DMS53 (cell line): Measurements from ENCODE around the gene HIPK2.

Source experiments
- DNase-seq: peaks from one replicate; lab custom pipeline; 2025; lab: John Stamatoyannopoulos, UW

Gene HIPK2

DNA sequence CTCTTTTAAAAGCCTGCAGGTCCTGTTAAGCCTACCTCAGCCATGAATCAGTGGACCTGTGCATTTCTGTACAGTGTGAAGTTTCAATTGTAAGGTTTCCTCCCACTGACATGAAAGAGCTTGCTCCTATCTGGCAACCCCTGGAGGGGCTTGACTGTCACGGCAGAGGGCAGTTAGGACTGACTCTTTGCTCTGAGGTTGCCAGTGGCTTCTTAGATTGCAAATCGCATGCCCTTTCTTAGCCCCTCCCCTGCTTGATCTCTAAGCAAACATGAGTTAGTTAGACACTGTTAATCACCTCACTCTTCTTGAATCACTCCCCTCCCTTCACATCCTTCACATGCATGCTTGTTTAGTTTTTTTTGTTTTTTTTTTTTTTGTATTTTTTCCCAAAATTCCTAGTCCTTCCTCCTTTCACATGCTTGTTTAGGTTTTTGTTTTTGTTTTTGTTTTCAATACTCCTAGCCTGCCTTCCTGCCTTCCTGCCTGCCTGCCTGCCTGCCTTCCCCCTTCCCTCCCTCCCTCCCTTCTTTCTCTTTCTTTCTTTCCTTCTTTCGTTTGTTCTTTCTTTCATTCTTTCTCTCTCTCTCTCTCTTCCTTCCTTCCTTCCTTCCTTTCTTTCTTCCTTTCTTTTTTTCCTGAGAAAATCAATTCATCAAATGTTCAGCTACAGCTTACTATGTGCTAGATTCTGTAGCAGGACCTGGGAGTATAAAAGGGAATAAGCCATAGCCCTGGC, 6.0 kb upstream of the HIPK2 start:
- DNase-seq = peak; percentile 42

- no peak for DNase-seq
These were observed 5.1 kb upstream of the HIPK2 start for GRCh38 chr7:139782932-139783331.

DNA sequence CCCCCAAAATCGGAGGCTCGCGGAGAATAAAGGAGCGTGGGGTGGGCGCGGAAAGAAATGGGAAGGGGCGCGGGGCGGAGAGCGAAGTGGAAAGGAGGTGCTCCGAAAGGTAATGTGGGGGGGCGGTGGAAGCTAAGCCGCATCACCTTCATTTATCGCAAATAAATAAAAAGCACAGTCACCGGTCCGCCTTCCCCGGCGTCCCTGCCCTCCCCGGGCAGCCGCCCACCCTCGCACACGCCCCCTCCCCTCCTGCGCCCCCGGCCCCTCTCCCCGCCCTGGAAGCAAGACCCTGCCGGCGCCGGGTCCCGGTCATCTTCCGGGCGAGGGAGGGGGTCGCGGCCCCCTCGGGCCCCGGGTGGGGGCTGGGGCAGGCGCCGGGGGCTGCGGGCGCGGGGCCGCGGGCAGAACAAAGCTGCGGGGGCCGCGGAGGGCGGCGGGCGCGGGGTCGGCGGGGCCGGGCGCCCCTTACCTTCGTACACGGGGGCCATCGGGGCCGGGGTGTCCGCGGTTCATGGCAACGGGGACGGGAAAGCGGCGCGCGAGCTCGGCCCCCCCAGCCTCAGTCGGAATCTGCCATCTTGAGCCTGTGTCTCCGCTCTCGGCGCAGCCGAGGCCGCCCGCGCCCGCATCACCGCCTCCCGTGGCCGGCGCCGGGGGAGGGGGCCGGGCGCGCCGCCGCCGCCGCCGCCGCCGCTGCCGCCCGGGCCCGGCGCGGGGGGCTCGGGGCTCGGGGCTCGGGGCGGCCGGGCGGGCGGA, 486 bp downstream of the HIPK2 start:
- DNase-seq = peak; percentile 71

DNA sequence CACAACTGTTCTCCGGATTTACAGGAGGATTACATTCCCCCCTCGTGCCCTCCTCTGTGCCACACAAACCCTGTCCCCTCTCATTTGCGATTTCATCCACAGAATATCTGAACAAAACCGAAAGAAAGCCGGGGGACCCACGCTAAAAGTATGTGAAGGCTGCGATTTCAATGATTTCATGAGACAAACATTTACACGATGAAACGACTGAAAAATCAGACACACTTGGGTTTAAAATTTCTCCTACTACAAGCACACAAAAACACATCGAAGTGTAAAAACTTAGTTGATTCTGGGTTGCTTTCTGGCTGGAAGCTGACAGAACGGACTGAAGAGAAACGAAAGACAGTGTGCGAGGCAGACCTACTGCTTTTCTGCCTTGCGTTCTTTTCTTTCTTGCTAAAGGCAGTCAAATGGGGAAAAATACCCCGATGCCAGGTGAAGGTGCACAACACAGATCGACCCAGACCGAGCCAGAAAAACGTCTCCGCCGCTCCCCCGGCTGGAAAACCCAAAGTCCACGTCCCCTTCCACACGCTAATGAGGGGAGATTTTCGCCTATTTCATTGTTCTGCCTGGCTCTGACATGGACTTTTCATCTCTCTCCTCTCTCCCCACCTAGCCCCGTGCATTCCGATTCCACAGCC, 1.2 kb downstream of the HIPK2 start:
- peak; percentile 79 for DNase-seq

- peak; percentile 92 for DNase-seq
These were observed 1.9 kb downstream of the HIPK2 start for GRCh38 chr7:139775829-139776266.

GRCh38 chr7:139774376-139774775, 3.4 kb downstream of the HIPK2 start:
- DNase-seq = no peak

- no peak for DNase-seq
These were observed 4.4 kb downstream of the HIPK2 start for GRCh38 chr7:139773371-139773770.

DNA sequence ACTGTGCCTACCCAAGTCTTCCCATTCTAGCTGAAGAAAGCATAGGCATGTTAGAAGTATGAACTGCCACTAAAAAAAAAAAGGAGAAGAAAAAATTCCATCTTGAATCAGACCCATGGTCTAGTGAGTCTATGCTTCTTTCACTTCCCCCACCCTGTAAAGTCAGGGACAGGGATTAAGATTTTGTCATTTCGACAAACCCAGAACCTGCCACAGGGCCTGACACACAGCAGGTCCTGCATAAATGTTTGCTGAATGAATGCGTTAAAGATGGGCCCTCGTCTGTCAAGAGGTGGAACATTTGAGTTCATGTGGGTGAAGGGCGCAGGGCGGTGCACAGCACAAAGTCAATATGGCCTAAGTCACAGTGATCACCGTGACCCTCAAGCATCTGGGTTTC, 4.9 kb downstream of the HIPK2 start:
- DNase-seq = no peak

- no peak for DNase-seq
These were observed 5.7 kb downstream of the HIPK2 start for GRCh38 chr7:139772115-139772514.

- no peak for DNase-seq
These were observed 6.5 kb downstream of the HIPK2 start for GRCh38 chr7:139771001-139771956.

GRCh38 chr7:139769761-139770160, 8.0 kb downstream of the HIPK2 start:
- DNase-seq = no peak

DNA sequence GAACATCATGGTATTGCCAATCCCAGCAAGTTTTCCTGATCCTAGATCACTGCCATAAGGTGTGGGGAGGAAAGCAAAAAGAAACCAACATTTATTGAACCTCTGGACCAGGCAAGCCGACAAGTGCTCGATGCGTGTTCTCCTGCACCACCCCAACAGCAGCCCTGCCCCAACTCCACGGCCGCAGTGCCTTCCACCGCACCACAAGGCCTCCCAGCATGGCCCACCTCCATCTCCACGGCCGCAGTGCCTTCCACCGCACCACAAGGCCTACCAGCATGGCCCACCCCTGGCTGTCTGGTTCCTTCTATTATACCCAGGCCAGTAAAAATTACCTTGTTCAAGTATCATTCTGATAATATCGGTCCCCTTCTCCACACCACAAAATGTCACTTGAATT, 8.7 kb downstream of the HIPK2 start:
- DNase-seq = no peak

- DNase-seq = no peak
These were observed 9.5 kb downstream of the HIPK2 start for GRCh38 chr7:139768249-139768824.

- DNase-seq = no peak
These were observed 10.2 kb downstream of the HIPK2 start for GRCh38 chr7:139767561-139767982.

- DNase-seq = no peak
These were observed 12.7 kb downstream of the HIPK2 start for GRCh38 chr7:139765143-139765542.

GRCh38 chr7:139763330-139763729, 14.5 kb downstream of the HIPK2 start:
- no peak for DNase-seq

DNA sequence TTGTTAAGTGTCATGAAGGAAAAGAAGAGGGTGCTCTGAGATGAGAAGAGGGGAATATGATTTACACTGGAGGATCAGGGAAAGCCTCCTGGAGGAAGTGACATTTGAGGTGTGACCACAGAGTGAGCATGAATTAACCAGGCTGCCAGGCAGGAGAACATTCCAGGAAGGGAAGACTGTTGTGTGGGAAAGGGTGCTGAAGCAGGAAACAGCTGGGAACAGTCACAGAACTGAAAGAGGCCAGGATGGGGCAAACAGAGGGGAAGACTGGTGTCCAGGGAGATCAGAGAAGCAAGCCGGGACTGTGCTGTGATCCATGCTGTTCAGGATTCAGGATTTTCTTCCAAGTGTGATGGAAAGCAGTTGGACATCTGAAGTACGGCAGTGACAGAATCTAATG, 14.9 kb downstream of the HIPK2 start:
- peak; percentile 36 for DNase-seq

- peak; percentile 78 for DNase-seq
These were observed 19.4 kb downstream of the HIPK2 start for GRCh38 chr7:139758388-139758787.

DNA sequence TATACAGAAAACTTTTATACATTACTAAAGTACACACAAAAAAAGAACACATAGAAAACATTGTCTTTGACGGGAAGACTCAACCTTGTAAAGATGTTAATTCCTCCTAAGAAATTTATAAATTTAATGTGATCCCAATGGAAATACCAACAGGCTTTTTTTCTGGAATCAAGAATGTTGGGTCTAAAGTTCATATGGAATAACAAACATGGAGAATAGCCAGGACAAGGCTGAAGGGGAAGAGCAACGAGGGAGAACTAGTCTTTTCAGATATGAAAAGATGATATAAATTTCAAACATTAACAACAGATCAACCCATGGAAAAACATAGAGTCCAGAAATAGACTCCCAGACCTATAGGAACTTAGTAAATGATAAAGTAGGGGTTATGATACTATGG, 19.8 kb downstream of the HIPK2 start:
- DNase-seq = no peak

GRCh38 chr7:139753693-139754111, 24.1 kb downstream of the HIPK2 start:
- no peak for DNase-seq

- peak; percentile 60 for DNase-seq
These were observed 24.6 kb downstream of the HIPK2 start for GRCh38 chr7:139753081-139753692.
